K562 (cell line): ENCODE results near the gene OXTR. TPM values are rescaled to one million over a fixed set of nuclear protein-coding genes. Genes with fewer than 3 reads are reported as not detected.

ENCODE experiments used
- ATAC-seq: fragments of 200-7000 bp; cut with Tn5 transposase; 3 replicates; pipeline ENCODE4 v1.9.1; 2020; ENCODE audit warnings: moderate library complexity
- BruUV-seq: library from RNA; stranded (reverse); fragments of 400-500 nt; replicated peaks from 2 replicates; lab custom pipeline; 2021; lab: Mats Ljungman, UMichigan
- CTCF ChIA-PET: fragments of 300-600 bp; formaldehyde crosslinking; extraction: SDS; loops from one replicate; lab custom pipeline; 2021; ENCODE audit warnings: low intra/inter-chr PET ratio; lab: Yijun Ruan, JAX
- POLR2A ChIA-PET: fragments of 300-600, 350-650 bp; sonication (Branson Sonifier 250); formaldehyde crosslinking; extraction: SDS; loops from one replicate; lab custom pipeline; 2021; ENCODE audit warnings: antibody characterized with exemption, inconsistent platforms; lab: Yijun Ruan, JAX
- DNase-seq, 4 experiments: peaks; one replicate each; pipeline versions ENCODE4 v3.0.0 to v3.0.0-alpha.2; 2011 to 2018; ENCODE audit warnings: low spot score in 3 of 4, mixed read lengths in 3 of 4; ENCODE audit errors: extremely low read depth in 1 of 4
- FAIRE-seq: peaks from 2 replicates; lab custom pipeline; 2011; peaks lifted over from hg19 to GRCh38; lab: Jason Lieb, UNC
- H2AFZ ChIP-seq: 2 replicates; pipeline ENCODE4 v1.6.0; 2011; ENCODE audit warnings: low read depth, low read length, control low read depth, inconsistent platforms
- H3K27ac ChIP-seq: fragments of 200-600 bp; 3 replicates; pipeline ENCODE4 v1.8.0; 2011; ENCODE audit warnings: low read depth, mild to moderate bottlenecking, control low read depth, inconsistent platforms, low read length, moderate library complexity, mixed read lengths; ENCODE audit errors: extremely low read depth
- H3K27me3 ChIP-seq, 2 experiments: fragments of 300-600 bp in 1 of 2; 2 replicates in 1 of 2; 3 replicates in 1 of 2; pipeline versions ENCODE4 v1.6.0 to v1.8.0; 2011; ENCODE audit warnings: inconsistent platforms in 2 of 2, low read length in 2 of 2, mild to moderate bottlenecking in 1 of 2, mixed read lengths in 1 of 2, moderate library complexity in 1 of 2; ENCODE audit not compliant: control insufficient read depth in 2 of 2, insufficient read depth in 2 of 2
- H3K36me3 ChIP-seq: fragments of 300-600 bp; 3 replicates; pipeline ENCODE4 v1.8.0; 2011; ENCODE audit warnings: mild to moderate bottlenecking, low read length, inconsistent platforms; ENCODE audit not compliant: control insufficient read depth, insufficient read depth
- H3K4me1 ChIP-seq, 2 experiments: fragments of 200-600 bp in 1 of 2; replicated peaks in 1 of 2; 2 replicates in 1 of 2; 3 replicates in 1 of 2; pipeline versions ENCODE4 v1.5.1 to v1.8.0; 2011; ENCODE audit warnings: inconsistent platforms in 2 of 2, low read length in 2 of 2, mild to moderate bottlenecking in 1 of 2, mixed read lengths in 1 of 2, moderate library complexity in 1 of 2; ENCODE audit not compliant: control insufficient read depth in 2 of 2, insufficient read depth in 2 of 2
- H3K4me2 ChIP-seq: 2 replicates; pipeline ENCODE4 v1.6.1; 2011; ENCODE audit warnings: low read length, control low read depth, inconsistent platforms, mixed read lengths; ENCODE audit not compliant: insufficient read depth
- H3K4me3 ChIP-seq: fragments of 200-600 bp; sonication (generic), shearing (Covaris generic); 2 replicates; pipeline ENCODE4 v1.5.1; 2016; ENCODE audit warnings: control low read depth, inconsistent platforms
- H3K79me2 ChIP-seq: fragments of 200-600 bp; 3 replicates; pipeline ENCODE4 v1.8.0; 2011; ENCODE audit warnings: low read length, inconsistent platforms; ENCODE audit not compliant: control insufficient read depth, insufficient read depth
- H3K9ac ChIP-seq, 2 experiments: 2 replicates each; pipeline versions ENCODE4 v1.6.0 to v1.6.1; 2011; ENCODE audit warnings: low read depth in 2 of 2, low read length in 2 of 2, control low read depth in 1 of 2, inconsistent platforms in 1 of 2, mild to moderate bottlenecking in 1 of 2, mixed read lengths in 1 of 2; ENCODE audit not compliant: insufficient read depth in 1 of 2
- H3K9me1 ChIP-seq: one replicate; pipeline ENCODE4 v1.6.0; 2011; ENCODE audit warnings: inconsistent platforms, mild to moderate bottlenecking, low read length, moderate library complexity; ENCODE audit not compliant: control insufficient read depth, insufficient read depth
- H3K9me3 ChIP-seq: replicated peaks from 2 replicates; pipeline ENCODE4 v1.5.1; 2011; ENCODE audit warnings: low read depth, low read length, inconsistent platforms; ENCODE audit not compliant: control insufficient read depth, insufficient read depth
- H4K20me1 ChIP-seq: replicated peaks from 2 replicates; pipeline ENCODE4 v1.6.1; 2011; ENCODE audit warnings: low read length, inconsistent platforms, mixed read lengths; ENCODE audit not compliant: control insufficient read depth, insufficient read depth
- AFF4 ChIP-seq: sonication (generic); formaldehyde crosslinking; IDR thresholded peaks from 2 replicates; pipeline ENCODE4 v1.8.0; 2023; ENCODE audit warnings: mild to moderate bottlenecking, missing genetic modification reagents
- KHSRP ChIP-seq: fragments of 450-650 bp; IDR thresholded peaks from 2 replicates; pipeline ENCODE4 v1.6.1; 2017
- MAFG ChIP-seq: fragments of 450-650 bp; conservative IDR thresholded peaks from 2 replicates; pipeline ENCODE4 v1.6.1; 2016; ENCODE audit warnings: missing genetic modification characterization, missing compliant biosample characterization
- MEF2D ChIP-seq: conservative IDR thresholded peaks from 2 replicates; pipeline ENCODE4 v1.6.1; 2016; ENCODE audit warnings: low read depth, missing genetic modification characterization, missing compliant biosample characterization
- POLR2H ChIP-seq: IDR thresholded peaks from 2 replicates; pipeline ENCODE4 v1.6.1; 2016; ENCODE audit warnings: missing genetic modification characterization, low read depth, mild to moderate bottlenecking, control low read depth, missing compliant biosample characterization, moderate library complexity
- PRMT5 ChIP-seq: sonication (generic); formaldehyde crosslinking; IDR thresholded peaks from 2 replicates; pipeline ENCODE4 v1.5.0; 2020; ENCODE audit warnings: missing genetic modification reagents
- SLC30A9 ChIP-seq: fragments of 250-450 bp; sonication (Bioruptor Pico); IDR thresholded peaks from 2 replicates; pipeline ENCODE4 v1.8.0; 2022; ENCODE audit warnings: mild to moderate bottlenecking, moderate library complexity
- SMARCB1 ChIP-seq: IDR thresholded peaks from 2 replicates; pipeline ENCODE4 v1.6.1; 2011; ENCODE audit warnings: improper control_type of control experiment, low read depth; ENCODE audit not compliant: insufficient read length
- ZNF175 ChIP-seq: fragments of 200-800 bp; sonication (Bioruptor generic); IDR thresholded peaks from 2 replicates; pipeline ENCODE4 v1.6.1; 2016; ENCODE audit warnings: low read depth, mild to moderate bottlenecking, missing genetic modification characterization, missing compliant biosample characterization
- ZNF586 ChIP-seq: fragments of 450-650 bp; formaldehyde crosslinking; conservative IDR thresholded peaks from 2 replicates; pipeline ENCODE4 v1.4.0; 2020; ENCODE audit warnings: mild to moderate bottlenecking, moderate library complexity
- ZSCAN32 ChIP-seq: fragments of 450-650 bp; formaldehyde crosslinking; IDR thresholded peaks from 2 replicates; pipeline ENCODE4 v1.4.0; 2020; ENCODE audit warnings: mild to moderate bottlenecking, moderate library complexity
- WGBS: fragments of 100-300 bp; shearing (Covaris generic); methylation state at CpG from one replicate; pipeline ENCODE4 v1.1.6; 2016; ENCODE audit warnings: low coverage, mixed read lengths; ENCODE audit not compliant: insufficient coverage; ENCODE audit errors: missing lambda C conversion rate; 5-methylcytosine and 5-hydroxymethylcytosine counted together
- in situ Hi-C: fragments of 300-500 bp; cut with MboI; formaldehyde crosslinking; loops from 4 replicates; pipeline ENCODE4 v1.15.0; 2018; ENCODE audit warnings: inconsistent platforms, mixed read lengths
- intact Hi-C: fragments of 100-400 bp; cut with micrococcal nuclease; formaldehyde crosslinking; loops from 2 replicates; pipeline ENCODE4 v1.14.2; 2022
- polyA plus RNA-seq, 8 experiments: library from polyadenylated mRNA; depleted of rRNA in 4 of 8; stranded (reverse) in 5 of 8; unstranded in 3 of 8; fragments of >200 nt; fragmentation: Nextera tagmentation in 2 of 8; fragmentation: Illumina TruSeq in 1 of 8; extraction: Ambion mirVana in 2 of 8; extraction: Trizol in 1 of 8; gene quantifications; 2 replicates each; pipeline versions ENCODE4 v1.2.1 to v1.2.3, GENCODE V29; 2011 to 2014; ENCODE audit warnings: inconsistent platforms in 1 of 8, missing spikeins in 1 of 8
- total RNA-seq, 7 experiments: library from RNA; depleted of rRNA in 6 of 7; stranded (reverse); fragments of >200 nt in 6 of 7; fragmentation: Illumina TruSeq in 2 of 7; extraction: Trizol in 2 of 7; gene quantifications; 2 replicates each; pipeline versions ENCODE4 v1.2.1 to v1.2.3, GENCODE V29; 2011 to 2021; ENCODE audit warnings: low replicate concordance in 1 of 7
- TF ChIP-seq, protein P1 (sequence below): sonication (generic); formaldehyde crosslinking; IDR thresholded peaks from 2 replicates; pipeline ENCODE4 v1.8.1; 2023; ENCODE audit warnings: missing genetic modification reagents, mild to moderate bottlenecking, borderline replicate concordance

Gene OXTR
- total and polyA plus RNA-seq, 9 of the 15 experiments (the other 6 are each of a cell fraction or from before 2014, with no cell fraction given) = 0.14 to 1.3 (median 0.80) TPM

DNA sequence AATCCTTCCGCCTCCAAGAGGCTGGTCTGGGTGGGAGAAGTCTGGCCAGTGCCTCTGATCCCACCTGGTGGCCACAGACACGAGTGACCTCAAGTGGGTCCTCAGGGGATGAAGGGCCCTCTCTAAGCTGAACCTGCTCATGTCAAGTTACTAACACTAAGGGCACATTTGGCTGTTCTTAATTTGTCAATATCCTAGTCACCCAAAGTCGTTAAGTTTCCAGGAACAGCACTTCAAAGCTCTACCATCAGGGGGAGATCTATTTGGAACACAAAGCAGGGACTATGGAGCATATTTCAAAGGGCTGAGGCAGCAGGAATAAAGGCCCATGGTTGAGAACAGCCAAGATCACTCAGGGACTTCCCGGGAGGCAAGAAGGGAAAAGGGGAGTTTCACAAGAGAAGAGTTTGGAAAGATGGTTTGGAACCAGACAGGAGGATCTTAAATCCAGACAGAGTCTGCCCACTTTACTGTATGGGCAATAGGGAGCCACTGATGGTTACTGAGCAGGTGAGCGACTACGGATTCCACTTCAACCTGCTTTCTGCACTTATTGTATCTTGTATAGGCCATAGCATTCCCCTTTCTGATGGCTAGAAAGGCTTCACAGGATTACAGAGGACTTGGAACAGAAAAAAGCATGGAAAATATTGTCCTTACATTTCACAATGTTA, 13.7 kb downstream of the OXTR start (continued):
- no peak for TF ChIP-seq AFF4 (CRISPR knock-in tag)
- TF ChIP-seq ZNF175 (CRISPR knock-in tag) = no peak
- no peak for TF ChIP-seq KHSRP
- no peak for TF ChIP-seq MEF2D (tag)
- TF ChIP-seq MAFG = peak; percentile 45; the same call in 1 of the 2 replicates
- TF ChIP-seq, all 486 proteins: peak for 8

DNA sequence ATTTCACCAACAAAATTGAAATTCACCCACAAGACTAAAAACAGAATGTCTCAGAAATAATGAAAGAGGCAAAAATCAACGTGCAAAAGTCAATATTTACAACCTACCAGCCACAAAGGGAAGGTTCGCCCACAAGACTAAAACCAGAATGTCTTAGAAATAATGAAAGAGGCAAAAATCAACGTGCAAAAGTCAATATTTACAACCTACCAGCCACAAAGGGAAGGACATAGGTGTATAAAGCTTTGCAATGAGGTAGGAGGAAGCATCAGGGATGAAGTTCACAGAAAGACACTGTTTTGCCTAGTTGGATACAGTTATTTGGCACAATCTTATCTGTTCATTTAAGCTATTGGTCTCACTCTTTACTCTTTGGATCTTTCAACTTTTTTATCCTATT, 14.3 kb downstream of the OXTR start:
- no peaks in the 10 kb centered on the region for H3K4me1 ChIP-seq
- no peaks in the 10 kb centered on the region for H3K79me2 ChIP-seq
- no peaks in the 10 kb centered on the region for H3K9me3 ChIP-seq
- POLR2A ChIA-PET = interaction anchor here (1.0 to 1.5 kb wide), 2 partner anchors 10 to 14 kb away, joined by 3 to 4 read pairs; partner anchors contain the start of gene OXTR
- peaks cover 17 to 43% of the 10 kb centered on the region in 2 experiments; a peak in 4 of 5 replicates for H3K27me3 ChIP-seq
- DNase-seq (no peak), ATAC-seq (no peak), FAIRE-seq (peak; percentile 15)
- TF ChIP-seq SLC30A9 (CRISPR knock-in tag) (no peak), ZSCAN32 (no peak), SMARCB1 (no peak), POLR2H (tag) (no peak), ZNF586 (CRISPR knock-in tag) (no peak), PRMT5 (CRISPR knock-in tag) (no peak)
- TF ChIP-seq, protein P1, sequence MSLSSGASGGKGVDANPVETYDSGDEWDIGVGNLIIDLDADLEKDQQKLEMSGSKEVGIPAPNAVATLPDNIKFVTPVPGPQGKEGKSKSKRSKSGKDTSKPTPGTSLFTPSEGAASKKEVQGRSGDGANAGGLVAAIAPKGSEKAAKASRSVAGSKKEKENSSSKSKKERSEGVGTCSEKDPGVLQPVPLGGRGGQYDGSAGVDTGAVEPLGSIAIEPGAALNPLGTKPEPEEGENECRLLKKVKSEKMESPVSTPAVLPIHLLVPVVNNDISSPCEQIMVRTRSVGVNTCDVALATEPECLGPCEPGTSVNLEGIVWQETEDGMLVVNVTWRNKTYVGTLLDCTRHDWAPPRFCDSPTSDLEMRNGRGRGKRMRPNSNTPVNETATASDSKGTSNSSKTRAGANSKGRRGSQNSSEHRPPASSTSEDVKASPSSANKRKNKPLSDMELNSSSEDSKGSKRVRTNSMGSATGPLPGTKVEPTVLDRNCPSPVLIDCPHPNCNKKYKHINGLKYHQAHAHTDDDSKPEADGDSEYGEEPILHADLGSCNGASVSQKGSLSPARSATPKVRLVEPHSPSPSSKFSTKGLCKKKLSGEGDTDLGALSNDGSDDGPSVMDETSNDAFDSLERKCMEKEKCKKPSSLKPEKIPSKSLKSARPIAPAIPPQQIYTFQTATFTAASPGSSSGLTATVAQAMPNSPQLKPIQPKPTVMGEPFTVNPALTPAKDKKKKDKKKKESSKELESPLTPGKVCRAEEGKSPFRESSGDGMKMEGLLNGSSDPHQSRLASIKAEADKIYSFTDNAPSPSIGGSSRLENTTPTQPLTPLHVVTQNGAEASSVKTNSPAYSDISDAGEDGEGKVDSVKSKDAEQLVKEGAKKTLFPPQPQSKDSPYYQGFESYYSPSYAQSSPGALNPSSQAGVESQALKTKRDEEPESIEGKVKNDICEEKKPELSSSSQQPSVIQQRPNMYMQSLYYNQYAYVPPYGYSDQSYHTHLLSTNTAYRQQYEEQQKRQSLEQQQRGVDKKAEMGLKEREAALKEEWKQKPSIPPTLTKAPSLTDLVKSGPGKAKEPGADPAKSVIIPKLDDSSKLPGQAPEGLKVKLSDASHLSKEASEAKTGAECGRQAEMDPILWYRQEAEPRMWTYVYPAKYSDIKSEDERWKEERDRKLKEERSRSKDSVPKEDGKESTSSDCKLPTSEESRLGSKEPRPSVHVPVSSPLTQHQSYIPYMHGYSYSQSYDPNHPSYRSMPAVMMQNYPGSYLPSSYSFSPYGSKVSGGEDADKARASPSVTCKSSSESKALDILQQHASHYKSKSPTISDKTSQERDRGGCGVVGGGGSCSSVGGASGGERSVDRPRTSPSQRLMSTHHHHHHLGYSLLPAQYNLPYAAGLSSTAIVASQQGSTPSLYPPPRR = no peak
- 2% methylated on average over 3 of the region's 3 CpGs for WGBS
- H4K20me1 ChIP-seq = peaks cover 5% of the 10 kb centered on the region; the same call in 1 of the 2 replicates
- intact Hi-C loops (no loop called here), in situ Hi-C loops (no loop called here)
- no peaks in the 10 kb centered on the region for H3K9me1 ChIP-seq
- CTCF ChIA-PET = no interaction called here
- no TSS peak for BruUV-seq
- H3K9ac ChIP-seq = no peak overlapping the region
- H3K4me3 ChIP-seq = no peak overlapping the region
- no peaks in the 10 kb centered on the region for H3K36me3 ChIP-seq
- H2AFZ ChIP-seq = no peak overlapping the region
- no peak overlapping the region for H3K27ac ChIP-seq
- H3K4me2 ChIP-seq = no peak overlapping the region
